ENCODE measurements around the gene DEFB115.

DNA sequence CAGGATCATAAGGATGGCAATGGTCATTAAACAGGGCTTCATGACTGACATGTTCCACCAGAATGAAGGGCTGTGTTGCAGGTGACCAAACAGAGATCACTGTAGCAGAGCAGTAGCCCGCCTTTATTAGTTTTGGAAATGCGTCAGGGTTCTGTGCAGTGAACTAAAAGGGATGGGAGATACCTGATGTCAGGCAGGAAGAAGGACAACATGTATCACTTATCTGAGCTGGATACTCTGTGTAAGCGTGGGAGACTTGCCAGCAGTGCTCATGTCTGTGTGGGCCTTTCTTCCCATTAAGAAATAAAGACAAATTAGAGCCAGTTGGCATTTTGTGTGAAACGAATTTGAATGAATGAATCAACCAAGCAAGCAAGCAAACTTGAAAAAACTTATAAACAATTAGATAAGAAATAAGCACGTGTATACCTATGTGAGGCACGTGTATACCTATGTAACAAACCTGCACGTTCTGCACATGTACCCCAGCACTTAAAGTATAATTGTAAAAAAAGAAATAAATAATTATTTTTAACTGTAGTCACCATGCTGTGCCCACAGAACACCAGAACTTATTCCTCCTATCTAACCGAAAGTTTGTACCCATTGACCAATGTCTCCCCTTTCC lies 51.2 kb downstream of the DEFB115 start, which contains the start of gene DEFB116:
- TF ChIP-seq POLR2A (IDR thresholded peaks at IDR 0.05; ENCODE audit: control extremely low read depth in 1 of 2, low read depth in 2 of 2, low read length in 2 of 2) (no peak), TCF12 (IDR thresholded peaks at IDR 0.05; ENCODE audit: low read depth, low read length) (no peak), RAD21 (IDR thresholded peaks at IDR 0.05 in 1 of 2, conservative IDR thresholded peaks at IDR 0.05 in 1 of 2; ENCODE audit: low read depth in 2 of 2, low read length in 2 of 2) (no peak), POLR2AphosphoS5 (IDR thresholded peaks at IDR 0.05; ENCODE audit: low read depth, low read length) (no peak), JUN (IDR thresholded peaks at IDR 0.05; ENCODE audit: low read depth, low read length) (no peak)
- TF ChIP-seq, protein P1, sequence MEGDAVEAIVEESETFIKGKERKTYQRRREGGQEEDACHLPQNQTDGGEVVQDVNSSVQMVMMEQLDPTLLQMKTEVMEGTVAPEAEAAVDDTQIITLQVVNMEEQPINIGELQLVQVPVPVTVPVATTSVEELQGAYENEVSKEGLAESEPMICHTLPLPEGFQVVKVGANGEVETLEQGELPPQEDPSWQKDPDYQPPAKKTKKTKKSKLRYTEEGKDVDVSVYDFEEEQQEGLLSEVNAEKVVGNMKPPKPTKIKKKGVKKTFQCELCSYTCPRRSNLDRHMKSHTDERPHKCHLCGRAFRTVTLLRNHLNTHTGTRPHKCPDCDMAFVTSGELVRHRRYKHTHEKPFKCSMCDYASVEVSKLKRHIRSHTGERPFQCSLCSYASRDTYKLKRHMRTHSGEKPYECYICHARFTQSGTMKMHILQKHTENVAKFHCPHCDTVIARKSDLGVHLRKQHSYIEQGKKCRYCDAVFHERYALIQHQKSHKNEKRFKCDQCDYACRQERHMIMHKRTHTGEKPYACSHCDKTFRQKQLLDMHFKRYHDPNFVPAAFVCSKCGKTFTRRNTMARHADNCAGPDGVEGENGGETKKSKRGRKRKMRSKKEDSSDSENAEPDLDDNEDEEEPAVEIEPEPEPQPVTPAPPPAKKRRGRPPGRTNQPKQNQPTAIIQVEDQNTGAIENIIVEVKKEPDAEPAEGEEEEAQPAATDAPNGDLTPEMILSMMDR (IDR thresholded peaks at IDR 0.05; ENCODE audit: control extremely low read depth in 1 of 3, insufficient read depth in 1 of 3, low read depth in 1 of 3, low read length in 3 of 3) = no peak
